Measurements from ENCODE around the gene ARSA. TPM values are rescaled to one million over a fixed set of nuclear protein-coding genes. Genes with fewer than 3 reads are reported as not detected.

Gene ARSA
- polyA plus RNA-seq, 1 donor (not counting 4 experiments of a cell fraction or from before 2014, with no cell fraction given) = 12.1 TPM

- Histone ChIP-seq H2AFZ (ENCODE audit: control insufficient read depth, low read length) (no peak overlapping the region), H3K4me2 (ENCODE audit: control insufficient read depth, extremely low read depth, insufficient read depth, low read depth, low read length) (no peak overlapping the region), H3K27ac (ENCODE audit: control insufficient read depth, insufficient read depth, low read length) (no peak overlapping the region), H3K9ac (ENCODE audit: control insufficient read depth, extremely low read depth, insufficient read depth, low read length) (no peak overlapping the region), H3K4me3 (ENCODE audit: control insufficient read depth in 2 of 3, extremely low read depth in 1 of 3, insufficient read depth in 2 of 3, low read depth in 1 of 3, low read length in 3 of 3) (no peak overlapping the region), H3K9me3 (ENCODE audit: control insufficient read depth, low read depth, low read length) (no peaks in the 10 kb centered on the region), H4K20me1 (ENCODE audit: control insufficient read depth, extremely low read depth, insufficient read depth, low read length) (no peaks in the 10 kb centered on the region), H3K4me1 (ENCODE audit: control insufficient read depth, extremely low read depth, insufficient read depth, low read length) (no peaks in the 10 kb centered on the region), H3K9me1 (ENCODE audit: control insufficient read depth, extremely low read depth, insufficient read depth, low read length) (no peaks in the 10 kb centered on the region), H3K27me3 (ENCODE audit: control insufficient read depth, extremely low read depth, insufficient read depth, low read length) (peaks cover 21% of the 10 kb centered on the region), H3K79me2 (ENCODE audit: control insufficient read depth, insufficient read depth, low read length) (no peaks in the 10 kb centered on the region), H3K36me3 (ENCODE audit: control insufficient read depth in 2 of 2, extremely low read depth in 1 of 2, insufficient read depth in 2 of 2, low read length in 2 of 2) (no peaks in the 10 kb centered on the region)
- dilution Hi-C loops (cut with MboI; ENCODE audit: extremely low pct_ligation_motif_present, low sequenced_read_pairs) = no loop called here
- FAIRE-seq (no peak), DNase-seq (ENCODE audit: low read depth, low spot score) (no peak)
- no peak for TF ChIP-seq CTCF (optimal IDR thresholded peaks at IDR 0.05 in 1 of 3, IDR thresholded peaks at IDR 0.05 in 1 of 3, conservative IDR thresholded peaks at IDR 0.05 in 1 of 3; ENCODE audit: extremely low read depth in 1 of 3, insufficient read depth in 2 of 3, low read length in 3 of 3)
- no peak for TF ChIP-seq EZH2 (IDR thresholded peaks at IDR 0.05; ENCODE audit: low read length)
Measured at GRCh38 chr22:50597097-50597496, 30.9 kb downstream of the ARSA start.

GRCh38 chr22:50595189-50595588, 32.8 kb downstream of the ARSA start:
- Histone ChIP-seq H3K9me3 (ENCODE audit: control insufficient read depth, low read depth, low read length) (no peaks in the 10 kb centered on the region), H3K27me3 (ENCODE audit: control insufficient read depth, extremely low read depth, insufficient read depth, low read length) (peaks cover 10% of the 10 kb centered on the region), H3K4me3 (ENCODE audit: control insufficient read depth in 2 of 3, extremely low read depth in 1 of 3, insufficient read depth in 2 of 3, low read depth in 1 of 3, low read length in 3 of 3) (no peak overlapping the region), H3K4me1 (ENCODE audit: control insufficient read depth, extremely low read depth, insufficient read depth, low read length) (no peaks in the 10 kb centered on the region), H3K9ac (ENCODE audit: control insufficient read depth, extremely low read depth, insufficient read depth, low read length) (no peak overlapping the region), H3K4me2 (ENCODE audit: control insufficient read depth, extremely low read depth, insufficient read depth, low read depth, low read length) (no peak overlapping the region), H2AFZ (ENCODE audit: control insufficient read depth, low read length) (no peak overlapping the region), H4K20me1 (ENCODE audit: control insufficient read depth, extremely low read depth, insufficient read depth, low read length) (no peaks in the 10 kb centered on the region), H3K36me3 (ENCODE audit: control insufficient read depth in 2 of 2, extremely low read depth in 1 of 2, insufficient read depth in 2 of 2, low read length in 2 of 2) (no peaks in the 10 kb centered on the region), H3K9me1 (ENCODE audit: control insufficient read depth, extremely low read depth, insufficient read depth, low read length) (no peaks in the 10 kb centered on the region), H3K27ac (ENCODE audit: control insufficient read depth, insufficient read depth, low read length) (no peak overlapping the region), H3K79me2 (ENCODE audit: control insufficient read depth, insufficient read depth, low read length) (no peaks in the 10 kb centered on the region)
- TF ChIP-seq EZH2 (IDR thresholded peaks at IDR 0.05; ENCODE audit: low read length) (no peak), CTCF (optimal IDR thresholded peaks at IDR 0.05 in 1 of 3, IDR thresholded peaks at IDR 0.05 in 1 of 3, conservative IDR thresholded peaks at IDR 0.05 in 1 of 3; ENCODE audit: extremely low read depth in 1 of 3, insufficient read depth in 2 of 3, low read length in 3 of 3) (no peak)
- no peak for DNase-seq (ENCODE audit: low read depth, low spot score)
- dilution Hi-C loops (cut with MboI; ENCODE audit: extremely low pct_ligation_motif_present, low sequenced_read_pairs) = no loop called here
- no peak for FAIRE-seq

Data from keratinocyte (primary cell).